SK-N-MC (cell line): ENCODE results near the gene MS4A6A.

Experiments
- DNase-seq: peaks from one replicate; pipeline ENCODE4 v3.0.0-alpha.2; 2011; ENCODE audit warnings: low read depth, low spot score
- H3K27ac ChIP-seq: fragments of 200-600 bp; sonication (generic); 2 replicates; pipeline ENCODE4 v1.5.1; 2016; ENCODE audit warnings: mixed run types
- H3K36me3 ChIP-seq: fragments of 200-600 bp; sonication (generic); 2 replicates; pipeline ENCODE4 v1.6.1; 2017; ENCODE audit warnings: antibody characterized with exemption, low read length, mixed read lengths; ENCODE audit not compliant: insufficient read depth
- H3K4me3 ChIP-seq: fragments of 200-600 bp; sonication (generic); 2 replicates; pipeline ENCODE4 v1.5.1; 2016
- H3K9ac ChIP-seq: fragments of 200-600 bp; sonication (generic); 2 replicates; pipeline ENCODE4 v1.8.0; 2017; ENCODE audit warnings: mixed run types, mixed read lengths; ENCODE audit not compliant: insufficient read length
- H3K9me3 ChIP-seq: fragments of 200-600 bp; sonication (generic); 2 replicates; pipeline ENCODE4 v1.6.1; 2017; ENCODE audit warnings: low read depth, mild to moderate bottlenecking, antibody characterized with exemption, low read length, moderate library complexity, mixed read lengths
- EZH2 ChIP-seq: fragments of 200-600 bp; sonication (generic); IDR thresholded peaks from one replicate; pipeline ENCODE4 v1.6.1; 2017; ENCODE audit warnings: antibody characterized with exemption
- FOXP2 ChIP-seq: optimal IDR thresholded peaks from 2 replicates; pipeline ENCODE3; 2011; ENCODE audit warnings: mild to moderate bottlenecking, moderate library complexity; ENCODE audit not compliant: insufficient read depth; ENCODE audit errors: extremely low read length, control extremely low read depth
- POLR2AphosphoS5 ChIP-seq: IDR thresholded peaks from 2 replicates; pipeline ENCODE4 v1.6.1; 2012; ENCODE audit warnings: mild to moderate bottlenecking, low read depth, low read length, borderline replicate concordance

The MS4A6A gene

DNA sequence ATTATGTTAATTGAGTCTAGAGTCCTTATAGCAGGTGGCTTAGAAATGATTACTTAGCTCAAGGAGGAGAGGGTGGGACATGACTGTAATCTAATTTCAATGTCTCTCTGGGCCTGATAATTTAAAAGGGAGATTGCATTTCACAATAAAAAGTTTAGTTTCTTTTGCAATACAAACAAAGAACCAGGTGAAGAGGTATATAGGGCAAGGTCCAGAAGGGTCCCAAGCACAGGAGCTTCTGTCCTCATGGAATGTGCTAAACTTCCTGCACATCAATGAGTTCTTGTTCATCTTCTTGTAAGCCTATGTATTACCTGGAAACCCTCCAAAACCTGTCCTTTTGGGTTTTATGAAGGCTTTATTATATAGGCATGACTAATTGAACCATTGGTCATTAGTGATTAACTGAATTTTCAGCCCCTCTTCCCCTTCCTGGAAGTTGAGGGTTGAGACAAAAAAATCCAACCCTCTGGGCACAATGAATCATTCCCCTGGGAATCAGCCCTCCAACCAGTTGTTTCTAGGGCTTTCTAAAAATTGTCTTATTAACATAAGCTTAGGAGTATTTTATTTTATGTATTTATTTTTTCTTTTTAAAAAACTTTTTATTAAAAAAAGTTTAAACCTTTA lies 56.8 kb downstream of the MS4A6A start:
- DNase-seq, result no peak
- Histone ChIP-seq H3K9ac (no peak overlapping the region), H3K36me3 (no peaks in the 10 kb centered on the region), H3K9me3 (no peaks in the 10 kb centered on the region), H3K4me3 (no peak overlapping the region), H3K27ac (no peak overlapping the region)
- TF ChIP-seq EZH2, result no peak
- TF ChIP-seq FOXP2, result no peak
- no peak for TF ChIP-seq POLR2AphosphoS5

DNA sequence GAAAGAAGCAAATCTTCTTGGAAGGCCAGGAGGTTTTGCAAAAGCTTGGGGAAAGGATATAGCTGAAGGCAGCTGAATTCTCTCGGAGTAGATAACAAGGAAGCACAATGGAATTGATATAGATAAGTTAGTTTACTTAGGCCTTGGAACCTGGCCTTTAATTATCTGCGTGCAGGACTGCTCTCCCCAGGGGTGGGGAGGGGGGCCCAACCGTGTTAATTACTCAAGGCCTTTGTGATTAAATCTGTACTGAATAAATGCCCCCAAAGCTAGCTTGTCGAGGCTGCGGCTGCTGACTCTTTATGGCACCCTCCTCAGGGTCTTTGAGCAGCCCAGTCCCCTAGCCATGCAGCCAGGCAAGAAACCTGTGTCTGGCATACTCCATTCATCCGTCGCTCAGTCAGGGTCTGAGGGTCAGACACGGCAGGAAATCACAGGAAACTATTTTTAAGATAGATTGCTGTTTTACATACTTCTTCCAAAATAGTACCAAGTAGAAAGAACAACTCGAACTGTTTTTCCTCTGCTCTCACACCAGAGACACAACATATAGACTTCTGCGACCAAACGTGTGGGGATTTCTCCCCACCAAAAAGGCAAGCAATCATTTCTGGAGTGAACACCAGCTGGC lies 58.0 kb downstream of the MS4A6A start:
- no peak overlapping the region for H3K9ac ChIP-seq
- no peak for DNase-seq
- H3K9me3 ChIP-seq, result no peaks in the 10 kb centered on the region
- TF ChIP-seq EZH2 (no peak), POLR2AphosphoS5 (no peak), FOXP2 (no peak)
- no peaks in the 10 kb centered on the region for H3K36me3 ChIP-seq
- no peak overlapping the region for H3K4me3 ChIP-seq
- no peak overlapping the region for H3K27ac ChIP-seq
